Spleen (tissue), 11 donors: Measurements from ENCODE around the gene PITRM1. TPM values are rescaled to one million over a fixed set of nuclear protein-coding genes. Genes with fewer than 3 reads are reported as not detected.

Experiments used
- DNase-seq: peaks from one replicate; pipeline ENCODE4 v3.0.0-alpha.2; 2020
- H3K27ac ChIP-seq, 8 donors: fragments of 200-600 bp; sonication (generic) in 7 of 8; 1 replicate in 4 of 8; 2 replicates in 4 of 8; pipeline versions ENCODE4 v1.5.0 to v1.8.0; 2016 to 2021; ENCODE audit warnings: inconsistent platforms in 4 of 8, mild to moderate bottlenecking in 4 of 8, moderate library complexity in 1 of 8
- H3K27me3 ChIP-seq, 7 donors: fragments of 200-600 bp; sonication (generic) in 6 of 7; replicated peaks in 1 of 7; 1 replicate in 4 of 7; 2 replicates in 3 of 7; pipeline versions ENCODE4 v1.5.0 to v1.8.0; 2016 to 2021; ENCODE audit warnings: inconsistent platforms in 3 of 7, mild to moderate bottlenecking in 1 of 7
- H3K36me3 ChIP-seq, 6 donors: fragments of 200-600 bp; sonication (generic) in 5 of 6; 1 replicate in 4 of 6; 2 replicates in 2 of 6; pipeline versions ENCODE4 v1.5.0 to v1.8.0; 2016 to 2021; ENCODE audit warnings: inconsistent platforms in 2 of 6
- H3K4me1 ChIP-seq, 6 donors: fragments of 200-600 bp; sonication (generic) in 5 of 6; 1 replicate in 3 of 6; 2 replicates in 3 of 6; pipeline versions ENCODE4 v1.5.0 to v1.8.0; 2016 to 2021; ENCODE audit warnings: inconsistent platforms in 3 of 6
- H3K4me3 ChIP-seq, 8 donors: fragments of 200-600 bp; sonication (generic) in 7 of 8; 1 replicate in 4 of 8; 2 replicates in 4 of 8; pipeline versions ENCODE4 v1.5.0 to v1.8.0; 2016 to 2021; ENCODE audit warnings: inconsistent platforms in 4 of 8, mild to moderate bottlenecking in 4 of 8, moderate library complexity in 2 of 8
- H3K9me3 ChIP-seq, 8 donors: fragments of 200-600 bp; sonication (generic) in 7 of 8; 1 replicate in 4 of 8; 2 replicates in 4 of 8; pipeline versions ENCODE4 v1.5.0 to v1.8.0; 2016 to 2021; ENCODE audit warnings: inconsistent platforms in 4 of 8
- CTCF ChIP-seq, 11 experiments: fragments of 200-600 bp in 7 of 11; fragments of 450-650 bp in 4 of 11; sonication (generic) in 4 of 11; IDR thresholded peaks in 8 of 11; conservative IDR thresholded peaks in 3 of 11; 1 replicate in 7 of 11; 2 replicates in 4 of 11; pipeline versions ENCODE4 v1.4.0 to v1.8.0; 2016 to 2021; ENCODE audit warnings: antibody characterized with exemption in 11 of 11, inconsistent platforms in 4 of 11, mild to moderate bottlenecking in 1 of 11
- POLR2A ChIP-seq, 3 donors: fragments of 450-650 bp; IDR thresholded peaks; one replicate each; pipeline ENCODE4 v1.5.1; 2017; ENCODE audit warnings: antibody characterized with exemption in 3 of 3, mild to moderate bottlenecking in 1 of 3
- POLR2AphosphoS5 ChIP-seq, 3 donors: sonication (generic); formaldehyde crosslinking; IDR thresholded peaks; one replicate each; pipeline ENCODE4 v1.5.1; 2017; ENCODE audit warnings: antibody characterized with exemption in 3 of 3
- WGBS, 5 donors: extraction: QIAGEN DNeasy Blood & Tissue Kit in 3 of 5; methylation state at CpG; one replicate each; pipeline versions ENCODE4 v1.1.5 to v1.1.7; 2013 to 2018; 5-methylcytosine and 5-hydroxymethylcytosine counted together
- intact Hi-C: fragments of 100-400 bp; cut with DNase I; formaldehyde crosslinking; loops from one replicate; pipeline ENCODE4 v1.15.0; 2023; ENCODE audit warnings: low total_unique reads
- polyA plus RNA-seq, 3 donors: library from polyadenylated mRNA; stranded (reverse); fragments of 200-250 nt; gene quantifications; one replicate each; pipeline ENCODE4 v1.2.1, GENCODE V29; 2013
- total RNA-seq, 7 donors: library from RNA; depleted of rRNA in 3 of 7; stranded (reverse); fragments of >200 nt in 3 of 7; fragmentation: NEBNext Ultra II Directional in 4 of 7; extraction: Animal tissue kit (Norgen Biotek cat#: 25700) in 4 of 7; gene quantifications; one replicate each; pipeline versions ENCODE4 v1.1.0 to v1.2.1, GENCODE V29; 2016 to 2021
- donor health status: healthy with polysubstance abuse.
- donor health status: DM: no; HTN: no; CAD: no; lungs with moderate emphysema.
- donor health status: DM: no; HTN: no; CAD: no.
- donor health status: Bipolar disorder and iron deficiency.
- donor health status: healthy.
- donor health status: DM: no; HTN: no; CAD: no.
- donor health status: DM: yes; HTN: yes; CAD: no.

PITRM1 gene
- total and polyA plus RNA-seq, 10 donors: 38.5 to 63.2 (median 52.0) TPM

GRCh38 chr10:3150366-3150765 lies 22.2 kb downstream of the PITRM1 start:
- Histone ChIP-seq H3K27me3 (no peaks in the 10 kb centered on the region), H3K9me3 (no peaks in the 10 kb centered on the region), H3K27ac (no peak overlapping the region), H3K4me3 (no peak overlapping the region), H3K36me3 (peaks cover 11 to 100% (median 97%) of the 10 kb centered on the region in 6 donors), H3K4me1 (no peaks in the 10 kb centered on the region)
- TF ChIP-seq CTCF (IDR thresholded peaks at IDR 0.05 in 8 of 11, conservative IDR thresholded peaks at IDR 0.05 in 3 of 11) (no peak), POLR2AphosphoS5 (IDR thresholded peaks at IDR 0.05) (no peak), POLR2A (IDR thresholded peaks at IDR 0.05) (no peak)
- intact Hi-C loops: no loop called here
- WGBS, 5 donors: 90 to 96% (median 93%) methylated on average over 13 of the region's 13 CpGs
- DNase-seq: no peak

DNA sequence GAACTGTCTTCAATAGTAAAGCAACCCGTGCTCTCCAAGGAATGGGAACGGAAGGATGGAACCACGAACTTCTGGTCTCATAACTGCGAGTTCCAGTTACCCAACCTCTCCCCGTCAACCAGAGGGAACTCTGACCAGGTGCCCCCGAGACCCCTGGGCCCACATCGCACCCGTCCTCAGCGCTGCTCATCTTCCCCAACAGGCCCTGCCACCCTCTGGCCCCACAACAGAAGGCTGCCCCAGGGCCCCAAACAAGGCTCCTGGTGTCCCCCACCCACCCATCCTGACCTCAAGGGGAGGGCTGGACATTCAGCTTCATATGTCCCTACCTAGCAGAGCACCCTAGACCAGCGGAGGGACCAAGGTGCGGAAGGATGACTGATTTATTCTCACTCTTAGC lies 22.7 kb downstream of the PITRM1 start:
- peaks cover 11 to 100% (median 97%) of the 10 kb centered on the region in 6 donors for H3K36me3 ChIP-seq
- 72 to 87% (median 79%) methylated on average over 11 of the region's 11 CpGs for WGBS, 5 donors
- H3K4me3 ChIP-seq: no peak overlapping the region
- no peaks in the 10 kb centered on the region for H3K9me3 ChIP-seq
- no peaks in the 10 kb centered on the region for H3K27me3 ChIP-seq
- intact Hi-C loops: no loop called here
- DNase-seq: no peak
- H3K27ac ChIP-seq: no peak overlapping the region
- no peaks in the 10 kb centered on the region for H3K4me1 ChIP-seq
- TF ChIP-seq POLR2A (IDR thresholded peaks at IDR 0.05): no peak
- TF ChIP-seq POLR2AphosphoS5 (IDR thresholded peaks at IDR 0.05): no peak
- no peak for TF ChIP-seq CTCF (IDR thresholded peaks at IDR 0.05 in 8 of 11, conservative IDR thresholded peaks at IDR 0.05 in 3 of 11)

GRCh38 chr10:3148994-3149393 lies 23.6 kb downstream of the PITRM1 start:
- intact Hi-C loops: no loop called here
- Histone ChIP-seq H3K36me3 (peaks cover 8 to 100% (median 97%) of the 10 kb centered on the region in 6 donors), H3K9me3 (no peaks in the 10 kb centered on the region), H3K27ac (no peak overlapping the region), H3K27me3 (no peaks in the 10 kb centered on the region), H3K4me1 (no peaks in the 10 kb centered on the region), H3K4me3 (no peak overlapping the region)
- DNase-seq: no peak
- WGBS, 5 donors: 91 to 96% (median 93%) methylated on average over 9 of the region's 9 CpGs
- TF ChIP-seq POLR2AphosphoS5 (IDR thresholded peaks at IDR 0.05) (no peak), POLR2A (IDR thresholded peaks at IDR 0.05) (no peak), CTCF (IDR thresholded peaks at IDR 0.05 in 8 of 11, conservative IDR thresholded peaks at IDR 0.05 in 3 of 11) (no peak)

- no peaks in the 10 kb centered on the region for H3K27me3 ChIP-seq
- H3K36me3 ChIP-seq: peaks cover 8 to 100% (median 97%) of the 10 kb centered on the region in 6 donors
- H3K9me3 ChIP-seq: no peaks in the 10 kb centered on the region
- DNase-seq: no peak
- WGBS, 5 donors: 89 to 95% (median 93%) methylated on average over 17 of the region's 17 CpGs
- no peak overlapping the region for H3K4me3 ChIP-seq
- H3K27ac ChIP-seq: no peak overlapping the region
- TF ChIP-seq POLR2A (IDR thresholded peaks at IDR 0.05) (no peak), POLR2AphosphoS5 (IDR thresholded peaks at IDR 0.05) (no peak), CTCF (IDR thresholded peaks at IDR 0.05 in 8 of 11, conservative IDR thresholded peaks at IDR 0.05 in 3 of 11) (no peak)
- H3K4me1 ChIP-seq: no peaks in the 10 kb centered on the region
- intact Hi-C loops: no loop called here
These were observed 24.5 kb downstream of the PITRM1 start for GRCh38 chr10:3148041-3148440.
